H9 (cell line): ENCODE data around the gene TTC17. TPM values are rescaled to one million over a fixed set of nuclear protein-coding genes. Genes with fewer than 3 reads are reported as not detected.
A peak's percentile ranks its signal among the peaks of the same experiment; 100 is the strongest.

ENCODE experiments used
- DNase-seq: peaks from one replicate; pipeline ENCODE4 v3.0.0-alpha.2; 2017
- H2AFZ ChIP-seq: one replicate; pipeline ENCODE4 v1.6.1; 2013; ENCODE audit warnings: mild to moderate bottlenecking, low read length, control low read depth, moderate library complexity
- H2AK5ac ChIP-seq: 2 replicates; pipeline ENCODE4 v1.6.1; 2013; ENCODE audit warnings: low read length, control low read depth, mixed read lengths; ENCODE audit not compliant: insufficient read length
- H2BK120ac ChIP-seq: one replicate; pipeline ENCODE4 v1.6.1; 2013; ENCODE audit warnings: low read depth, mild to moderate bottlenecking, low read length, control low read depth, inconsistent platforms; ENCODE audit not compliant: poor library complexity, severe bottlenecking
- H2BK12ac ChIP-seq: 2 replicates; pipeline ENCODE4 v1.6.1; 2013; ENCODE audit warnings: low read length, control low read depth, mixed read lengths, low read depth; ENCODE audit not compliant: insufficient read length
- H2BK15ac ChIP-seq: 2 replicates; pipeline ENCODE4 v1.6.1; 2013; ENCODE audit warnings: low read depth, low read length, control low read depth
- H2BK20ac ChIP-seq: one replicate; pipeline ENCODE4 v1.6.1; 2013; ENCODE audit warnings: low read depth, mild to moderate bottlenecking, low read length, control low read depth, inconsistent platforms; ENCODE audit not compliant: poor library complexity, severe bottlenecking
- H2BK5ac ChIP-seq: 2 replicates; pipeline ENCODE4 v1.6.1; 2013; ENCODE audit warnings: low read length, control low read depth, mixed read lengths; ENCODE audit not compliant: insufficient read length
- H3K14ac ChIP-seq: 2 replicates; pipeline ENCODE4 v1.6.1; 2013; ENCODE audit warnings: low read length, control low read depth; ENCODE audit not compliant: insufficient read depth
- H3K18ac ChIP-seq: 2 replicates; pipeline ENCODE4 v1.6.1; 2013; ENCODE audit warnings: low read depth, mild to moderate bottlenecking, mixed read lengths, low read length, control low read depth; ENCODE audit not compliant: insufficient read length
- H3K23ac ChIP-seq: 2 replicates; pipeline ENCODE4 v1.6.1; 2013; ENCODE audit warnings: low read length, control low read depth, mixed read lengths, low read depth; ENCODE audit not compliant: insufficient read length
- H3K23me2 ChIP-seq: 2 replicates; pipeline ENCODE4 v1.6.1; 2013; ENCODE audit warnings: low read depth, mild to moderate bottlenecking, mixed read lengths, low read length, control low read depth; ENCODE audit not compliant: insufficient read length, poor library complexity, severe bottlenecking
- H3K27ac ChIP-seq: 2 replicates; pipeline ENCODE4 v1.5.1; 2013; ENCODE audit warnings: low read length, control low read depth, mixed read lengths, low read depth; ENCODE audit not compliant: insufficient read length
- H3K27me3 ChIP-seq: 2 replicates; pipeline ENCODE4 v1.6.1; 2013; ENCODE audit warnings: low read length, control low read depth, inconsistent platforms; ENCODE audit not compliant: insufficient read depth
- H3K4ac ChIP-seq: 2 replicates; pipeline ENCODE4 v1.6.1; 2013; ENCODE audit warnings: low read depth, mild to moderate bottlenecking, control low read depth, inconsistent platforms, low read length, moderate library complexity
- H3K4me1 ChIP-seq: 2 replicates; pipeline ENCODE4 v1.6.1; 2013; ENCODE audit warnings: low read length, control low read depth, inconsistent platforms; ENCODE audit not compliant: insufficient read depth
- H3K4me2 ChIP-seq: 2 replicates; pipeline ENCODE4 v1.6.1; 2013; ENCODE audit warnings: low read length, control low read depth, mixed read lengths; ENCODE audit not compliant: insufficient read length, insufficient read depth
- H3K56ac ChIP-seq: 2 replicates; pipeline ENCODE4 v1.6.1; 2013; ENCODE audit warnings: low read depth, mild to moderate bottlenecking, mixed read lengths, low read length, control low read depth; ENCODE audit not compliant: insufficient read length
- H3K79me1 ChIP-seq: 2 replicates; pipeline ENCODE4 v1.6.1; 2013; ENCODE audit warnings: low read depth, mild to moderate bottlenecking, moderate library complexity, low read length, control low read depth, inconsistent platforms; ENCODE audit not compliant: insufficient read depth, poor library complexity, severe bottlenecking
- H3K79me2 ChIP-seq: 2 replicates; pipeline ENCODE4 v1.6.1; 2013; ENCODE audit warnings: low read length, control low read depth, inconsistent platforms; ENCODE audit not compliant: insufficient read depth
- H3K9ac ChIP-seq: 2 replicates; pipeline ENCODE4 v1.6.1; 2013; ENCODE audit warnings: low read length, control low read depth, mixed read lengths; ENCODE audit not compliant: insufficient read length; ENCODE audit errors: extremely low read depth
- H3K9me3 ChIP-seq: one replicate; pipeline ENCODE4 v1.6.1; 2013; ENCODE audit warnings: low read depth, low read length, inconsistent platforms; ENCODE audit not compliant: control insufficient read depth
- H3T11ph ChIP-seq: one replicate; pipeline ENCODE4 v1.6.1; 2013; ENCODE audit warnings: mild to moderate bottlenecking, low read length, control low read depth, inconsistent platforms
- H4K20me1 ChIP-seq: one replicate; pipeline ENCODE4 v1.6.1; 2013; ENCODE audit not compliant: control insufficient read depth, insufficient read length, insufficient read depth
- H4K5ac ChIP-seq: 2 replicates; pipeline ENCODE4 v1.6.1; 2013; ENCODE audit warnings: low read depth, mild to moderate bottlenecking, mixed read lengths, low read length, control low read depth; ENCODE audit not compliant: insufficient read length
- H4K8ac ChIP-seq: replicated peaks from 2 replicates; pipeline ENCODE4 v1.6.1; 2013; ENCODE audit warnings: low read length, control low read depth, mixed read lengths, low read depth; ENCODE audit not compliant: insufficient read length
- H4K91ac ChIP-seq: 2 replicates; pipeline ENCODE4 v1.6.1; 2013; ENCODE audit warnings: low read depth, mild to moderate bottlenecking, moderate library complexity, mixed read lengths, low read length, control low read depth; ENCODE audit not compliant: insufficient read length
- H3K27ac Mint-ChIP-seq, 3 experiments: 2 replicates in 2 of 3; 3 replicates in 1 of 3; pipeline ENCODE4 v1.8.0; 2020 to 2021; ENCODE audit warnings: mixed read lengths in 3 of 3, mild to moderate bottlenecking in 1 of 3, moderate library complexity in 1 of 3
- H3K27me3 Mint-ChIP-seq: 2 replicates; pipeline ENCODE4 v1.8.0; 2021; ENCODE audit warnings: low read depth, mild to moderate bottlenecking, moderate library complexity, mixed read lengths
- H3K36me3 Mint-ChIP-seq, 3 experiments: 2 replicates in 2 of 3; 3 replicates in 1 of 3; pipeline ENCODE4 v1.8.0; 2020 to 2021; ENCODE audit warnings: low read depth in 3 of 3, mixed read lengths in 3 of 3; ENCODE audit not compliant: insufficient read depth in 1 of 3
- H3K4me1 Mint-ChIP-seq, 2 experiments: 2 replicates each; pipeline ENCODE4 v1.8.0; 2020; ENCODE audit warnings: mixed read lengths in 2 of 2
- H3K4me3 Mint-ChIP-seq, 2 experiments: 2 replicates in 1 of 2; 3 replicates in 1 of 2; pipeline ENCODE4 v1.8.0; 2020 to 2021; ENCODE audit warnings: mild to moderate bottlenecking in 2 of 2, mixed read lengths in 2 of 2, moderate library complexity in 1 of 2
- H3K9me3 Mint-ChIP-seq, 2 experiments: 2 replicates in 1 of 2; 3 replicates in 1 of 2; pipeline ENCODE4 v1.8.0; 2020; ENCODE audit warnings: mild to moderate bottlenecking in 2 of 2, mixed read lengths in 2 of 2, moderate library complexity in 1 of 2
- CTCF ChIP-seq: fragments of 200-600 bp; sonication (generic); conservative IDR thresholded peaks from 3 replicates; pipeline ENCODE4 v1.8.0; 2021; ENCODE audit warnings: antibody characterized with exemption, mild to moderate bottlenecking
- WGBS: extraction: QIAGEN DNeasy Blood & Tissue Kit; methylation state at CpG from one replicate; pipeline ENCODE4 v1.1.7; 2013; ENCODE audit warnings: missing lambda C conversion rate, low lambda C conversion rate, mixed read lengths; ENCODE audit not compliant: insufficient read length; ENCODE audit errors: extremely low coverage; 5-methylcytosine and 5-hydroxymethylcytosine counted together
- total RNA-seq: library from RNA; stranded (reverse); gene quantifications from 2 replicates; pipeline ENCODE4 v1.2.1, GENCODE V29; 2021

Gene TTC17
- total RNA-seq, 1 experiment from 2014 or later: 68.5 TPM

GRCh38 chr11:43503417-43503816, 144.7 kb downstream of the TTC17 start:
- H3K36me3 Mint-ChIP-seq: peaks cover 0 to 4% (median 2%) of the 10 kb centered on the region in 3 experiments; a peak in 2 of 7 replicates
- WGBS: no CpG with 5 or more reads among the region's 4 CpGs

More at GRCh38 chr11:43503417-43503816, 144.7 kb downstream of the TTC17 start:
- H3K4me3 Mint-ChIP-seq: no peak overlapping the region
- Histone ChIP-seq H3K9me3 (no peaks in the 10 kb centered on the region), H2AK5ac (no peak overlapping the region), H3K56ac (no peak overlapping the region), H3K23me2 (no peaks in the 10 kb centered on the region), H4K8ac (no peak overlapping the region), H3K18ac (no peak overlapping the region), H2BK15ac (no peak overlapping the region), H3K9ac (no peak overlapping the region), H3K79me1 (no peaks in the 10 kb centered on the region), H3K27ac (no peak overlapping the region), H3K23ac (no peak overlapping the region), H4K91ac (no peak overlapping the region), H4K5ac (no peak overlapping the region), H3K27me3 (no peaks in the 10 kb centered on the region), H3T11ph (no peak overlapping the region), H3K4ac (no peak overlapping the region), H3K4me2 (no peak overlapping the region), H3K79me2 (0 out of 2 replicates have a peak, but pooled peaks cover 2% of the 10 kb centered on the region), H4K20me1 (no peaks in the 10 kb centered on the region), H3K4me1 (no peaks in the 10 kb centered on the region; the same call in 1 of the 2 replicates), H3K14ac (no peak overlapping the region), H2AFZ (no peak overlapping the region), H2BK5ac (no peak overlapping the region), H2BK120ac (no peak overlapping the region), H2BK12ac (no peak overlapping the region), H2BK20ac (no peak overlapping the region)
- H3K9me3 Mint-ChIP-seq: peaks cover 3 to 4% of the 10 kb centered on the region in 2 experiments; a peak in 4 of 5 replicates
- TF ChIP-seq CTCF: peak; percentile 39; the same call in 2 of the 3 replicates
- peaks cover 21% of the 10 kb centered on the region for H3K27me3 Mint-ChIP-seq
- H3K4me1 Mint-ChIP-seq: peaks cover 3 to 4% of the 10 kb centered on the region in 2 experiments; a peak in 2 of 4 replicates
- DNase-seq: no peak
- no peak overlapping the region for H3K27ac Mint-ChIP-seq
